ENCODE data around the gene PKHD1. TPM values are rescaled to one million over a fixed set of nuclear protein-coding genes. Genes with fewer than 3 reads are reported as not detected.

Gene PKHD1
- total RNA-seq, 4 donors from 2014 or later = 0.09 to 0.83 (median 0.29) TPM; not detected in 1

DNA sequence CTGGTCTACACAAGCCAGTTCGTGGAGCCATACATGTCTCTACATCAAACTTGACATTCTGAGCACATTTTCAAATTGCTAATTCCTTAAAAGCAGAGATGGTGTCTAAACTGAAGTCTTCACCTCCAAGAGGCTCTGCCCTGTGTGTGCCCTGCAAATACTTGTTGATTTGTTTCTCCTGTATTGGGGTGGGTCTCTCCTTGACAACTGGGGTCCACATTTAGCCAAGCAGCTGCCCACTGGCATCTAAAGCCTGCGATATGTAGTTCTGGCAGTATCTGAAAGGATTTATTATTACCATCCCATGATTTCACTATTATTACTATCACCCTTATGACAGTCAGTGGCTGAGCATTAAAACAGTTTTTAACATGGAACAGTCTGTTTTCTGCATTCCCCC lies 45.9 kb upstream of the PKHD1 start:
- H3K4me1 ChIP-seq = no peaks in the 10 kb centered on the region
- intact Hi-C loops (cut with DNase I; ENCODE audit: low total_unique reads) = no loop called here
- DNase-seq = no peak
- no peaks in the 10 kb centered on the region for H3K9me3 ChIP-seq
- no peaks in the 10 kb centered on the region for H3K27me3 ChIP-seq
- no peaks in the 10 kb centered on the region for H3K36me3 ChIP-seq
- no peak overlapping the region for H3K4me3 ChIP-seq
- H3K27ac ChIP-seq = no peak overlapping the region
- TF ChIP-seq, protein P1, sequence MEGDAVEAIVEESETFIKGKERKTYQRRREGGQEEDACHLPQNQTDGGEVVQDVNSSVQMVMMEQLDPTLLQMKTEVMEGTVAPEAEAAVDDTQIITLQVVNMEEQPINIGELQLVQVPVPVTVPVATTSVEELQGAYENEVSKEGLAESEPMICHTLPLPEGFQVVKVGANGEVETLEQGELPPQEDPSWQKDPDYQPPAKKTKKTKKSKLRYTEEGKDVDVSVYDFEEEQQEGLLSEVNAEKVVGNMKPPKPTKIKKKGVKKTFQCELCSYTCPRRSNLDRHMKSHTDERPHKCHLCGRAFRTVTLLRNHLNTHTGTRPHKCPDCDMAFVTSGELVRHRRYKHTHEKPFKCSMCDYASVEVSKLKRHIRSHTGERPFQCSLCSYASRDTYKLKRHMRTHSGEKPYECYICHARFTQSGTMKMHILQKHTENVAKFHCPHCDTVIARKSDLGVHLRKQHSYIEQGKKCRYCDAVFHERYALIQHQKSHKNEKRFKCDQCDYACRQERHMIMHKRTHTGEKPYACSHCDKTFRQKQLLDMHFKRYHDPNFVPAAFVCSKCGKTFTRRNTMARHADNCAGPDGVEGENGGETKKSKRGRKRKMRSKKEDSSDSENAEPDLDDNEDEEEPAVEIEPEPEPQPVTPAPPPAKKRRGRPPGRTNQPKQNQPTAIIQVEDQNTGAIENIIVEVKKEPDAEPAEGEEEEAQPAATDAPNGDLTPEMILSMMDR (IDR thresholded peaks at IDR 0.05) = no peak
- TF ChIP-seq POLR2A (IDR thresholded peaks at IDR 0.05) = no peak

GRCh38 chr6:52132292-52132691 lies 44.9 kb upstream of the PKHD1 start:
- no peak for DNase-seq
- TF ChIP-seq, protein P1 (IDR thresholded peaks at IDR 0.05) = no peak
- no peak for TF ChIP-seq POLR2A (IDR thresholded peaks at IDR 0.05)
- Histone ChIP-seq H3K4me3 (no peak overlapping the region), H3K27ac (no peak overlapping the region), H3K4me1 (no peaks in the 10 kb centered on the region), H3K36me3 (no peaks in the 10 kb centered on the region), H3K27me3 (no peaks in the 10 kb centered on the region), H3K9me3 (no peaks in the 10 kb centered on the region)
- intact Hi-C loops (cut with DNase I; ENCODE audit: low total_unique reads) = no loop called here

DNA sequence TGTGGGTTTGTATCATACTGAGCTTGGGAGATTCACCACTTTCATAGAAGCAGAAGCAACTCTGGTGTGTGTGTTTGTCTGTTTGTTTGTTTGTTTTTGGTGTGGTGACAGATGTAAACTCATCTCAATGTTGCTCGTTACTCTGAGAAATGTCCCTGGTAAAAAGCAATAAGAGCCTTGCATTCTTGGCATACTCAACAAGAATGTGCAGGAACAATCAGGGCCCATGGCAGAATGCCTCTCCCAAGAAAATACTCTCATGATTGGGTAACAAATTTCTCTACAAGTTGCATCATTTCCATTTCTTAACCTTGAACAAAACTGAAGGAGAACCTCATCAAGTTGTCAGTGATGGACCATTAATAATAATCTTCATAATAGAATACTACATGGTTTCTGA lies 43.0 kb upstream of the PKHD1 start:
- Histone ChIP-seq H3K4me1 (no peaks in the 10 kb centered on the region), H3K4me3 (no peak overlapping the region), H3K27me3 (no peaks in the 10 kb centered on the region), H3K27ac (no peak overlapping the region), H3K9me3 (no peaks in the 10 kb centered on the region), H3K36me3 (no peaks in the 10 kb centered on the region)
- TF ChIP-seq, protein P1 (IDR thresholded peaks at IDR 0.05) = no peak
- no peak for TF ChIP-seq POLR2A (IDR thresholded peaks at IDR 0.05)
- no peak for DNase-seq
- intact Hi-C loops (cut with DNase I; ENCODE audit: low total_unique reads) = no loop called here

GRCh38 chr6:52127957-52128356 lies 40.5 kb upstream of the PKHD1 start:
- no peaks in the 10 kb centered on the region for H3K4me1 ChIP-seq
- no peak overlapping the region for H3K27ac ChIP-seq
- no peaks in the 10 kb centered on the region for H3K36me3 ChIP-seq
- intact Hi-C loops (cut with DNase I; ENCODE audit: low total_unique reads) = no loop called here
- H3K9me3 ChIP-seq = no peaks in the 10 kb centered on the region
- H3K4me3 ChIP-seq = no peak overlapping the region
- no peaks in the 10 kb centered on the region for H3K27me3 ChIP-seq
- DNase-seq = no peak
- TF ChIP-seq, protein P1 (IDR thresholded peaks at IDR 0.05) = no peak
- TF ChIP-seq POLR2A (IDR thresholded peaks at IDR 0.05) = no peak

- no peaks in the 10 kb centered on the region for H3K27me3 ChIP-seq
- no peak for DNase-seq
- intact Hi-C loops (cut with DNase I; ENCODE audit: low total_unique reads) = no loop called here
These were observed 38.8 kb upstream of the PKHD1 start for GRCh38 chr6:52126231-52126630.

More at GRCh38 chr6:52126231-52126630, 38.8 kb upstream of the PKHD1 start:
- Histone ChIP-seq H3K4me3 (no peak overlapping the region), H3K27ac (no peak overlapping the region), H3K36me3 (no peaks in the 10 kb centered on the region), H3K4me1 (no peaks in the 10 kb centered on the region), H3K9me3 (no peaks in the 10 kb centered on the region)
- TF ChIP-seq, protein P1 (IDR thresholded peaks at IDR 0.05) = no peak
- no peak for TF ChIP-seq POLR2A (IDR thresholded peaks at IDR 0.05)

Data from uterus (tissue), 4 donors.